T-helper 1 cell treated with Interleukin-12 subunit alpha and Interleukin-12 subunit beta and Interleukin-4 antibody, amounts not matched to agents 30 μg/mL and 1 μg/mL, for 36 hours (primary cell): Measurements from ENCODE around the gene SIRT1.
"Not testable (repeated sequence)": the region's sequence is repeated elsewhere in the genome, so short reads cannot be mapped to it uniquely, and the experiment has no call there.

Source experiments
- H3K27ac Mint-ChIP-seq: one replicate; pipeline ENCODE4 v1.8.0; 2021; ENCODE audit warnings: mild to moderate bottlenecking, mixed read lengths
- H3K27me3 Mint-ChIP-seq: one replicate; pipeline ENCODE4 v1.8.0; 2021; ENCODE audit warnings: low read depth, mixed read lengths
- H3K36me3 Mint-ChIP-seq: one replicate; pipeline ENCODE4 v1.8.0; 2021; ENCODE audit warnings: low read depth, mixed read lengths
- H3K4me1 Mint-ChIP-seq: one replicate; pipeline ENCODE4 v1.8.0; 2021; ENCODE audit warnings: low read depth, mixed read lengths
- H3K4me3 Mint-ChIP-seq: one replicate; pipeline ENCODE4 v1.8.0; 2021; ENCODE audit warnings: mild to moderate bottlenecking, moderate library complexity, mixed read lengths
- H3K9me3 Mint-ChIP-seq: one replicate; pipeline ENCODE4 v1.8.0; 2021; ENCODE audit warnings: mixed read lengths

SIRT1 gene

DNA sequence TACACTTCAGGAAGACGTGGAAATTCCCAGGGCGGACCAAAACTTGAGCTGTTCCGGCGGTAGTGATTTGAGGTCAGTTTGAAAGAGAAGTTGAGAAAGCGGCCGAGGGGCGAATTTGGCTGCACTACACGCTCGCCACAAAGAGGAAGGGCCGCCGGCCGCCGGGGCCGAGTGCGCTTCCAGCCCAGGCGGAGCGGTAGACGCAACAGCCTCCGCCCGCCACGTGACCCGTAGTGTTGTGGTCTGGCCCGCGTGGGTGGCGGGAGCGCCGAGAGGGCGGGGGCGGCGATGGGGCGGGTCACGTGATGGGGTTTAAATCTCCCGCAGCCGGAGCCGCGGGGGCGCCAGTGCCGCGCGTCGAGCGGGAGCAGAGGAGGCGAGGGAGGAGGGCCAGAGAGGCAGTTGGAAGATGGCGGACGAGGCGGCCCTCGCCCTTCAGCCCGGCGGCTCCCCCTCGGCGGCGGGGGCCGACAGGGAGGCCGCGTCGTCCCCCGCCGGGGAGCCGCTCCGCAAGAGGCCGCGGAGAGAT lies at the start of gene SIRT1:
SIRT1 (plus strand) TSS at position 344 of the 529 bp plus-strand sequence; CDS start at position 410, 66 bp downstream.
- Mint-ChIP-seq H3K4me1 (peaks cover 21% of the 10 kb centered on the region), H3K9me3 (no peaks in the 10 kb centered on the region), H3K4me3 (peak within 1 kb of the TSS; percentile 95), H3K27ac (peak within 1 kb of the TSS; percentile 99), H3K36me3 (peaks cover 24% of the 10 kb centered on the region), H3K27me3 (peaks cover 3% of the 10 kb centered on the region)

DNA sequence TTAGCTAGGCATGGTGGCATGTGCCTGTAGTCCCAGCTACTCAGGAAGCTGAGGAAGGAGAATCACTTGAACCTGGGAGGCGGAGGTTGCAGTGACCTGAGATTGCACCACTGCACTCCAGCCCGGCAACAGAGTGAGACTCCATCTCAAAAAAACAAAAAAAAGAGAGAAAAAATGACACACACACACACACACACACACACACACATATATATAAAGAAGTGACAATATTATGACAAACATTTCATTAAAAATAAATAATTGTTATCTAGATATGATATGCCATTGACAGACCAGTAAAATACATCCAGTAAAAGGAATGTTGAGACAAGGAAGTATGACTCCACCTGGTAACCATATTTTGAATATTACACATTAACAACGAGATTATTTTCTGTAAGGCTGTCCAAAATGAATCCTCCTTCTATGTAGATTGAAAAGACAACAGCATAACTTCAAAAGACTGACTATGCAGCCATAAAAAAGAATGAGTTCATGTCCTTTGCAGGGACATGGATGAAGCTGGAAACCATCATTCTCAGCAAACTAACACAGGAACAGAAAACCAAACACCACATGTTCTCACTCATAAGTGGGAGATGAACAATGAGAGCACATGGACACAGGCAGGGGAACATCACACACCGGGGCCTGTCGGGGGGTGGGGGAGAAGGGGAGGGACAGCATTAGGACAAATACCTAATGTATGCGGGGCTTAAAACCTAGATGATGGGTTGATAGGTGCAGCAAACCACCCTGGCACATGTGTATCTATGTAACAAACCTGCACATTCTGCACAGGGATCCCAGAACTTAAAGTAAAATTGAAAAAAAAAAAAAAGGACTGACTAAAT lies 48.7 kb upstream of the SIRT1 start:
- H3K27me3 Mint-ChIP-seq, H3K9me3 Mint-ChIP-seq, H3K36me3 Mint-ChIP-seq: not testable (repeated sequence)
- Mint-ChIP-seq H3K27ac (peak overlapping the region; percentile 1), H3K4me1 (peaks cover 16% of the 10 kb centered on the region), H3K4me3 (peak overlapping the region; percentile 77)

DNA sequence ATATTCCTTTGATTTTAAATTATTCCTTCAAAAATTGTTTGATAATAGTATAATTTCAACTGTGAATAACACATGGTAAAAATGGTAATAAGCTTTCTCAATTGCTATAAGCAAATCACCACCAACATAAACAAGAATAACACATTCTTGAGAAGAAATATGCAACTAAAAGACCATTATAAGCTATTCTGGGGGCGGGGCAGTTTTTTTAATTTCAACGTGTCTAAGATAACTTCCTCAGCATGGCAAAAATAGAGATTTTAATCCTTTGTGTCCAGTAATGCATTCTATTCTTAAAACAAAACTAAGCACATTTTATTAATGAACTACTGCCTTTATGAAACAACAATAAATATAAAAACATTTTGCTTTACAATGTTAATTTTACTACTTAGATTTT lies 48.0 kb upstream of the SIRT1 start:
- Mint-ChIP-seq H3K27ac (no peak overlapping the region), H3K9me3 (peaks cover 8% of the 10 kb centered on the region), H3K27me3 (no peaks in the 10 kb centered on the region), H3K4me3 (no peak overlapping the region), H3K4me1 (peaks cover 15% of the 10 kb centered on the region), H3K36me3 (peaks cover under 1% of the 10 kb centered on the region)

DNA sequence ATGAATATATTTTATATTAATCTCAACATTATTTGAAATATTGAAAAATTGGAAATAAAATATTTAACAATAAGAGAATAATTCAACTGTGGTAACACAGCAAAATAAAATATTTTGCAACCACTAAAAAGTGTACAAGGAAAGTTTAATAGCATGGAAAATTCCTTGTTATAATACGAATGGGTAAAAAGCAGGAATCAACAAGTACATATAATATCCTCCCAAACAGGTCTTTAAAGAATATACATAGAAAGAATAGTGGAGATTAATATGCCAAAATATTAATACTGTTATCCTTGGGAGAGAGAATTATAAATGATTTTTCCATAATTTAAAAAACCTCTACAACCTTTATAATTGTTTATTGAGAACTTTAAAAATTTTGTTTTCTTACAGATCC lies 47.5 kb upstream of the SIRT1 start:
- peaks cover 10% of the 10 kb centered on the region for H3K9me3 Mint-ChIP-seq
- peaks cover 14% of the 10 kb centered on the region for H3K4me1 Mint-ChIP-seq
- H3K4me3 Mint-ChIP-seq: no peak overlapping the region
- H3K36me3 Mint-ChIP-seq: peaks cover 2% of the 10 kb centered on the region
- no peak overlapping the region for H3K27ac Mint-ChIP-seq
- no peaks in the 10 kb centered on the region for H3K27me3 Mint-ChIP-seq

DNA sequence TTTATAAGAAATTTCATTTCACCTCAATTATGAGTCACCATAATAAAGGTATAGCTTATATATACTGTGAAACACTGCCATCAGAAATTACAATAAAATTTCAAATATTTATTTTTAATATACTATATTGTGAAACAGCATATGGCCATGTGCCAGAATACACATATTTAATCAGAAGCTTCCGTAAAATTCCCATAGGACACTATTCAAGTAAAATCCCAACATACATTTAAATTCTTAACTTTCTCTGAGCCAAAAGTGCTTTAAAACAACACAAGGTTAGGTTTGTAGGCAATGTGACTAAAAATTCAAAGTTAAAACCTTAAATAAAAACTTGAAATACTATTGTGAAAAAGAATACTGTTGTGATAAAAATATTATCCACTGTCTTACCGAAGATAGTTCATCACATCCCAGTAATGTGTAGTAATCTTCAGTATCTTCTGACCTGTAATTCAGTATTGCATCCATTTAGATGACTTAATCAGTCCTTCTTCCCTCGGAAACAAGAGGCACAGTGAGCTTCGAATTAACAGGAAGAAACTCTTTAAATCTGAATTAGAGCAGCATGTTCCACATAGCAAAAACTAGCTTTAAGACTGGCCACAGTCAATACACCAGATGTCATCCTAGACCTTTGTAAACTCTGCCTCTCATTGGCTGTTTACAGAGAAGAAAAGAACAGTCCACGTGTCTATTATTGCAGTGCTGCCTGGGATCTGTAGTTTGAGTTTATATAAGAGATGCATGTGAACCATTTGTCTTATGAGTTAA lies 46.7 kb upstream of the SIRT1 start, which contains the start of gene DNAJC12:
DNAJC12 (minus strand) TSS at position 648 of the 774 bp plus-strand sequence; CDS start at position 471, 177 bp downstream.
- Mint-ChIP-seq H3K27me3 (no peaks in the 10 kb centered on the region), H3K36me3 (peaks cover 2% of the 10 kb centered on the region), H3K4me1 (peaks cover 14% of the 10 kb centered on the region), H3K9me3 (peaks cover 13% of the 10 kb centered on the region), H3K4me3 (peak within 1 kb of the TSS; percentile 68), H3K27ac (peak within 1 kb of the TSS; percentile 10)

DNA sequence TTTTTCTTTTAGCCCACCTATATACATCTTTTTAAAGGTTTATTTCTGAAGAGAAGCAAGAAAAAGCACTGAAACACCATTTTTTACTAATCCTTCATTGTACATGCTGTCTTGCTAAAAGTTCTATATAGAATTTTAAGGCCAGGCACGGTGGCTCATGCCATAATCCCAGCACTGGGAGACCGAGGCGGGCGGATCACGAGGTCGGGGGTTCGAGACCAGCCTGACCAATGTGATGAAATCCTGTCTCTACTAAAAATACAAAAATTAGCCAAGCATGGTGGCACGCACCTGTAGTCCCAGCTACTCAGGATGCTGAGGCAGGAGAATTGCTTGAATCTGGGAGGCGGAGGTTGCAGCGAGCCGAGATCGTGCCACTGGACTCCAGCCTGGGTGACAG lies 44.9 kb upstream of the SIRT1 start:
- not testable (repeated sequence) for H3K27me3 Mint-ChIP-seq, H3K36me3 Mint-ChIP-seq, H3K27ac Mint-ChIP-seq, H3K4me1 Mint-ChIP-seq, H3K4me3 Mint-ChIP-seq
- peaks cover 13% of the 10 kb centered on the region for H3K9me3 Mint-ChIP-seq

DNA sequence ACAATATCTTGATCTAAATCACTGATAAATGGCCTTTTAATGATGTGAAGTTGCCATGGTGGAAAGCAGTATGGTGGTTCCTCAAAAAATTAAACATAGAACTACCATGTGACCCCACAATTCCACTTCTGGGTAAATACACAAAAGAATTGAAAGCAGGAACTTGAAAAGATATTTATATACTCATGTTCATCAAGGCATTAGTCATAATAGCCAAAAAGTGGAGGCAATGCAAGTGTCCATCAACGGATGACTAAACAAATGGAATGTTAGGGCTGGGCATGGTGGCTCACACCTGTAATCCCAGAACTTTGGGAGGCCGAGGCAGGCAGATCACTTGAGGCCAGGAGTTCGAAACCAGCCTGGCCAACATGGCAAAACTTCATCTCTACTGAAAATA lies 44.5 kb upstream of the SIRT1 start:
- Mint-ChIP-seq H3K36me3 (peaks cover 2% of the 10 kb centered on the region), H3K27me3 (no peaks in the 10 kb centered on the region), H3K4me3 (no peak overlapping the region), H3K27ac (no peak overlapping the region), H3K9me3 (peaks cover 13% of the 10 kb centered on the region), H3K4me1 (peaks cover 8% of the 10 kb centered on the region)

DNA sequence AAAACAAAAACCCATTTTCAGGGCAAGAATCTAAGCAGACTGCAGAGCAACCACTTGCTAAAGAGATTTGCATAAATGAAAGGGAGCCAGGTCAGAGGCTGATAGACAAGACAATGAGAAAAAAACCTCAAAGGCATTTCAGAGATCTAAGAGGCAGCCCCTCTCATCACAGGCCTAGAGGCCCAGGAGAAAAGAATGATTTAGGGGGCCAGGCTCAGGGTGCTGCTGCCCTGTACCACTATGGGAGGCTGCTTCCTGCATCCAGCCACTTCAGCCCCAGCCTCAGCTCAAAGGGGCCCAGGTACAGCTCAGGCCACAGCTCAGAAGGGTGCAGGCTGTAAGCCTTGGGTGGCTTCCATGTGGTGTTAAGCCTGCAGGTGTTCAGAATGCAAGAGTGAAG lies 42.7 kb upstream of the SIRT1 start:
- Mint-ChIP-seq H3K36me3 (peaks cover 2% of the 10 kb centered on the region), H3K4me1 (peaks cover 5% of the 10 kb centered on the region), H3K9me3 (peaks cover 13% of the 10 kb centered on the region), H3K27me3 (no peaks in the 10 kb centered on the region), H3K27ac (no peak overlapping the region), H3K4me3 (no peak overlapping the region)

DNA sequence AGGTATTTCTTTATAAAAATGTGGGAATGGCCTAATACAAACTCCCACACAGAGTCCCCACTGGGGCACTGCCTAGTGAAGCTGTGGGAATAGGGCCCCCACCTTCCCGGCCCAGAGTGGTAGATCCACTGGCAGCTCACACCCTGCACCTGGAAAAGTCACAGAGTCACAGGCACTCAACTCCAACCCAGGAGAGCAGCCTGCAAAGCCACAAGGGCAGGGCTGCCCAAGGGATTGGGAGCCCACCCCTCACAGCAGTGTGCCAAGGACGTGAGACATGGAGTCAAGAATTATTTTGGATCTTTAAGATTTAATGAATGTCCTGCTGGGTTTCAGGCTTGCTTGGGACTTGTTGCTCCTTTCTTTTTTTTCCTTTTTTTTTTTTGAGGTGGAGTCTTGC lies 41.2 kb upstream of the SIRT1 start:
- Mint-ChIP-seq H3K36me3 (peaks cover 2% of the 10 kb centered on the region), H3K9me3 (peaks cover 13% of the 10 kb centered on the region), H3K27ac (no peak overlapping the region), H3K4me3 (no peak overlapping the region), H3K4me1 (no peaks in the 10 kb centered on the region), H3K27me3 (no peaks in the 10 kb centered on the region)

DNA sequence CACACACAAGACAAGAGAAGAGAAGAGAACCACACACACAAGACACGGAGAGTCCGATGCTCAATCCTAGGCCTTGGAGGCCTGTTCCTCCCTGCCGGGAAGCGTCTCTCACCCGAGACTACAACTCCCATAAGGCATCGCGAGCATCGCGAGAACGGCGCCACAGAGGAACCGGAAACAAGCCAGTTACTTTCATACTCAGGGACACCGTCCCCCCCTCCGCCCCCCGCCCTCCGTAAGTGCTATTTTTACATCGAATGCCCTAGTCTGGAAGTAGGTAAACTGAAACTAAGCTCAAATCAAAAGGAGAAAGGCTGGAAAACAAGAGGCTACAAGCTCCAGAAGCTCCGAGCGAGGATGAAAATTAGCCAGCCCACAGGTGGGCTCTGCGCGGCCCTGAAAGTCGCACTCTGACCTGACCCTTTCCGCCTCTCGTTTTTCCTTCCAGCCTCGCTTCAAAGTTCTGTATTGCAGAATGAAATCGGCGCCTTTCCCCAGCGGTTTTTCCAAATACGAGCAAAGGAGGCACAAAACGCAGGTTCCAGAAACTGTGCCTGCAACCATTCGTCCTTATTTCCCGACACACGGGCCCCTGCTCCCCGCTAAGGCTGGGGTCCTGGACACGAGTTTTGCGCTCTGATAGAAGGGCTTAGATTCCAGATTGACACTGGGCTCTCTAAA lies 35.0 kb upstream of the SIRT1 start:
- peak overlapping the region; percentile 93 for H3K4me3 Mint-ChIP-seq
- H3K9me3 Mint-ChIP-seq: no peaks in the 10 kb centered on the region
- peak overlapping the region; percentile 96 for H3K27ac Mint-ChIP-seq
- peaks cover 13% of the 10 kb centered on the region for H3K4me1 Mint-ChIP-seq
- H3K27me3 Mint-ChIP-seq: no peaks in the 10 kb centered on the region
- peaks cover 5% of the 10 kb centered on the region for H3K36me3 Mint-ChIP-seq

DNA sequence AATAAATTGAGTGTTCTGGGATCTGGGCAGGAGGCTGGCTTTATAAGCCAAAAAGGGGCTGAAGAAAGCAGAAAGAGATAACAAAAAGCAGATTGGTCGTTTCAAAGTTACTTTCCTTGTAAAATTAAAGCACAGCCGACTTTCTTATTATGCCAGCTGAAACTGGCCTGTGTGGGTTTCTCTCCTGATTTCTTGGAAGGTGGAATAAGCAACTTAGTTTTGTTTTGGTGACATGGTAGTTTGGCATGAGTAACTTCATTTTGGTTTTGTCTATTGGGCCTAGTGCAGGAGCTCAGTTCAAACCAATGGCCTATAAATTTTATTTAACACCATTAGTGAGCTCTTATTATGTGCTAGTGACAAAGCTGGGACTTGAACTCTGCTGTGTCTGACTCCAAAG lies 33.3 kb upstream of the SIRT1 start:
- H3K9me3 Mint-ChIP-seq: no peaks in the 10 kb centered on the region
- H3K27ac Mint-ChIP-seq: no peak overlapping the region
- H3K4me3 Mint-ChIP-seq: peak overlapping the region; percentile 21

DNA sequence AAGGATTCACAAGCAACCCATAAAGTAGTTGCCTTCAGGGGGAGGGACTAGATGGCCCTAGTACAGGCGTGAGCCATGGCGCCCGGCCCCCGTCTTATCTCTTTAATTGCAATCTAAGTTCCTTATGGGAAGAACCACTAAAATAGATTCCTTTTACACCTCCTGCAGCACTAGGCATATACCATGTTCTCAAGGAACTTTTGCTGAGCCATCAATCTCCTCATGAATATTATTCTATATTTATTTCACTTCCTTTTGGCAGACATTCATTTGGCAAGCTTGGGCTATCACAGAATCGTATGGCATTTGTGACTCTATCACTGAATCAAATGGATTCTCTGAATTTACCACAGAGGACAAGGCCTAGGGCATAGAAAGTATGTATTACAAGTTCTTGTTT lies 31.7 kb upstream of the SIRT1 start:
- Mint-ChIP-seq H3K4me3 (no peak overlapping the region), H3K36me3 (peaks cover 5% of the 10 kb centered on the region), H3K27me3 (no peaks in the 10 kb centered on the region), H3K9me3 (no peaks in the 10 kb centered on the region), H3K27ac (no peak overlapping the region), H3K4me1 (peaks cover 21% of the 10 kb centered on the region)

More for the DNA sequence above, 33.3 kb upstream of the SIRT1 start:
- H3K36me3 Mint-ChIP-seq: peaks cover 5% of the 10 kb centered on the region
- peaks cover 21% of the 10 kb centered on the region for H3K4me1 Mint-ChIP-seq
- no peaks in the 10 kb centered on the region for H3K27me3 Mint-ChIP-seq

DNA sequence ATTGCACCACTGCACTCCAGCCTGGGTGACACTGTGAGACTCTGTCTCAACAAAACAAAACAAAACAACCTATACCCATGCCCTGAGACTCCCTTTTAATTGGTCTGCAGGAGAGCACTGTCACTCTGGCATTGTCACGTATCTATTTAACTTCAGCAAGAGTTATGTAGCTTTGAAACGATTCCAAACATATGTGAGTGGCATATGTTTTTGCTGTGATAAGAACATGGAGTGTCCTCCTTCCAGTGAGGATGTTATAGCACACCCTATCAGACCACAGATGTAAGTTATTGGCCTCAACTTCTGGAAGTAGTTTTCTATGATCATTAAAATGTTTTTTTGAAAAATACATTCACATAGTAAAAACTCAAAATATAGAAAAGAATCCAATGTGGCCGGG lies 30.9 kb upstream of the SIRT1 start:
- H3K9me3 Mint-ChIP-seq: no peaks in the 10 kb centered on the region
- H3K27ac Mint-ChIP-seq: no peak overlapping the region
- H3K4me3 Mint-ChIP-seq: no peak overlapping the region
- peaks cover 5% of the 10 kb centered on the region for H3K36me3 Mint-ChIP-seq
- H3K27me3 Mint-ChIP-seq: no peaks in the 10 kb centered on the region
- peaks cover 21% of the 10 kb centered on the region for H3K4me1 Mint-ChIP-seq

DNA sequence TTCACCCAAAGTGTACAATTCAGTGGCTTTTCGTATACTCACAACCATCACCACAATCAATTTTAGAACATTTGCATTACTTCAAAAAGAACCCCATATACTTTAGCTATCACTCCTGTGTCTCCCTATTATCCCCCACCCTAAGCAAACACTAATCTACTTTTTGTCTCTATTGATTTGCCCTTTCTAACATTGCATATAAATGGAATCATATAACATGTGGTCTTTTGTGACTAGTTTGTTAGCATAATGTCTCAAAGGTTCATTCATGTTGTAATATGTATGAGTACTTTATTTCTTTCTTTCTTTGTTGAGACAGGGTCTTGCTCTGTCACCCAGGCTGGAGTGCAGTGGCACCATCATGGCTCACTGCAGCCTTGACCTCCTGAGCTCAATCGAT lies 25.5 kb upstream of the SIRT1 start:
- peaks cover 8% of the 10 kb centered on the region for H3K4me1 Mint-ChIP-seq
- H3K36me3 Mint-ChIP-seq: no peaks in the 10 kb centered on the region
- H3K9me3 Mint-ChIP-seq: no peaks in the 10 kb centered on the region
- H3K27ac Mint-ChIP-seq: no peak overlapping the region
- H3K27me3 Mint-ChIP-seq: no peaks in the 10 kb centered on the region
- no peak overlapping the region for H3K4me3 Mint-ChIP-seq
